Upper lobe of left lung (tissue), 4 donors: ENCODE data around the gene DTX2.
"Not testable (repeated sequence)": the region's sequence is repeated elsewhere in the genome, so short reads cannot be mapped to it uniquely, and the experiment has no call there.

Source experiments
- POLR2A ChIP-seq, 4 donors: fragments of 450-650 bp; IDR thresholded peaks; one replicate each; pipeline ENCODE4 v1.5.1; 2016 to 2017; ENCODE audit warnings: antibody characterized with exemption in 4 of 4, mild to moderate bottlenecking in 2 of 4
- POLR2AphosphoS5 ChIP-seq, 2 donors: sonication (generic); formaldehyde crosslinking; IDR thresholded peaks; one replicate each; pipeline ENCODE4 v1.5.1; 2017; ENCODE audit warnings: antibody characterized with exemption in 2 of 2
- TF ChIP-seq, protein P1 (sequence below), 6 experiments: fragments of 450-650 bp in 4 of 6; fragments of 200-600 bp in 2 of 6; sonication (generic) in 2 of 6; IDR thresholded peaks; one replicate each; pipeline ENCODE4 v1.5.1; 2016 to 2019; ENCODE audit warnings: antibody characterized with exemption in 6 of 6

DNA sequence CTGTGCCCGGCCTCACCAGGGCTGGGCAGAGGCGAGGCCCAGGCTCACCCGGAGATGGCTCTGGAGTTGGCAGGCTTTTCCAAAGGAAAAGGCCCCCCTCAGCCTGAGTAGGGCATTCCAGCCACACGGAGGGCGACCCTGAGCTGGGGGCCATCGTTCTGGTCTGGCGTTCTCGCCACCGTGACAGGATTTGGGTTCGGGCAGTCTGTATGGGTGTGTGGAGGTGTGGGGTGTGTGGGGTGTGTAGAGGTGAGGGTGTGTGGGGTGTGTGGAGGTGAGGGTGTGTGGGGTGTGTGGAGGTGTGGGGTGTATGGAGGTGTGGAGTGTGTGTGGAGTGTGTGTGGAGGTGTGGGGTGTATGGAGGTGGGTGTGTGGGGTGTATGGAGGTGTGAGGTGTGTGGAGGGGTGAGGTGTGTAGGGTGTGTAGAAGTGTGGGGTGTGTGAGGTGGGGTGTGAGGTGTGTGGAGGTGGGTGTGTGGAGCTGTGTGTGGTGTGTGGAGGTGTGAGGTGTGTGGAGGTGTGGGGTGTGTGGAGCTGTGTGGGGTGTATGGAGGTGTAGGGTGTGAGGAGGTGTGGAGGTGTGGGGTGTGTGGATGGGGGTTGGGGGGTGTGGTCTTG lies 37.2 kb downstream of the DTX2 start:
- not testable (repeated sequence) for TF ChIP-seq POLR2A, POLR2AphosphoS5 (IDR thresholded peaks at IDR 0.05)
- TF ChIP-seq, protein P1, sequence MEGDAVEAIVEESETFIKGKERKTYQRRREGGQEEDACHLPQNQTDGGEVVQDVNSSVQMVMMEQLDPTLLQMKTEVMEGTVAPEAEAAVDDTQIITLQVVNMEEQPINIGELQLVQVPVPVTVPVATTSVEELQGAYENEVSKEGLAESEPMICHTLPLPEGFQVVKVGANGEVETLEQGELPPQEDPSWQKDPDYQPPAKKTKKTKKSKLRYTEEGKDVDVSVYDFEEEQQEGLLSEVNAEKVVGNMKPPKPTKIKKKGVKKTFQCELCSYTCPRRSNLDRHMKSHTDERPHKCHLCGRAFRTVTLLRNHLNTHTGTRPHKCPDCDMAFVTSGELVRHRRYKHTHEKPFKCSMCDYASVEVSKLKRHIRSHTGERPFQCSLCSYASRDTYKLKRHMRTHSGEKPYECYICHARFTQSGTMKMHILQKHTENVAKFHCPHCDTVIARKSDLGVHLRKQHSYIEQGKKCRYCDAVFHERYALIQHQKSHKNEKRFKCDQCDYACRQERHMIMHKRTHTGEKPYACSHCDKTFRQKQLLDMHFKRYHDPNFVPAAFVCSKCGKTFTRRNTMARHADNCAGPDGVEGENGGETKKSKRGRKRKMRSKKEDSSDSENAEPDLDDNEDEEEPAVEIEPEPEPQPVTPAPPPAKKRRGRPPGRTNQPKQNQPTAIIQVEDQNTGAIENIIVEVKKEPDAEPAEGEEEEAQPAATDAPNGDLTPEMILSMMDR (IDR thresholded peaks at IDR 0.05), result not testable (repeated sequence)
